SK-N-SH treated with all-trans-retinoic acid at 6 μM for 48 hours (cell line): ENCODE results near the gene DLL1.

ENCODE experiments used
- ATAC-seq: fragments of 200-7000 bp; cut with Tn5 transposase; 3 replicates; pipeline ENCODE4 v1.9.1; 2020; ENCODE audit warnings: mild to moderate bottlenecking, moderate library complexity
- ARNTL ChIP-seq: fragments of 450-650 bp; formaldehyde crosslinking; IDR thresholded peaks from 2 replicates; pipeline ENCODE4 v1.5.0; 2020; ENCODE audit warnings: low read depth, mild to moderate bottlenecking, moderate library complexity, borderline replicate concordance
- BACH2 ChIP-seq: fragments of 250-450 bp; sonication (Bioruptor Pico); IDR thresholded peaks from 2 replicates; pipeline ENCODE4 v1.9.0; 2021; ENCODE audit warnings: mild to moderate bottlenecking, borderline replicate concordance
- CREB5 ChIP-seq: fragments of 250-450 bp; sonication (Bioruptor Pico); IDR thresholded peaks from 2 replicates; pipeline ENCODE4 v1.5.1; 2020; ENCODE audit warnings: low read depth, mild to moderate bottlenecking, moderate library complexity
- CSDC2 ChIP-seq: fragments of 250-450 bp; sonication (Bioruptor Pico); IDR thresholded peaks from 2 replicates; pipeline ENCODE4 v1.5.0; 2020; ENCODE audit warnings: mild to moderate bottlenecking, moderate library complexity
- CSRNP3 ChIP-seq: fragments of 250-450 bp; sonication (Bioruptor Pico); IDR thresholded peaks from 2 replicates; pipeline ENCODE4 v1.5.1; 2021; ENCODE audit warnings: mild to moderate bottlenecking, moderate library complexity
- ESRRG ChIP-seq: fragments of 250-450 bp; sonication (Bioruptor Pico); IDR thresholded peaks from 2 replicates; pipeline ENCODE4 v1.6.1; 2021; ENCODE audit warnings: mild to moderate bottlenecking
- GLIS3 ChIP-seq: fragments of 250-450 bp; sonication (Bioruptor Pico); IDR thresholded peaks from 2 replicates; pipeline ENCODE4 v1.5.0; 2020; ENCODE audit warnings: mild to moderate bottlenecking, moderate library complexity
- ISL1 ChIP-seq: fragments of 250-450 bp; sonication (Bioruptor Pico); IDR thresholded peaks from 2 replicates; pipeline ENCODE4 v2.1.2; 2022; ENCODE audit warnings: mild to moderate bottlenecking, moderate library complexity
- OSR1 ChIP-seq: fragments of 250-450 bp; sonication (Bioruptor Pico); IDR thresholded peaks from 2 replicates; pipeline ENCODE4 v1.8.0; 2022; ENCODE audit warnings: moderate library complexity, mild to moderate bottlenecking, inconsistent platforms
- POU6F1 ChIP-seq: fragments of 250-450 bp; sonication (Bioruptor Pico); IDR thresholded peaks from 2 replicates; pipeline ENCODE4 v1.8.0; 2021; ENCODE audit warnings: low read depth, mild to moderate bottlenecking, moderate library complexity, borderline replicate concordance
- PPARA ChIP-seq: fragments of 250-450 bp; sonication (Bioruptor Pico); IDR thresholded peaks from 2 replicates; pipeline ENCODE4 v1.5.0; 2020; ENCODE audit warnings: mild to moderate bottlenecking, borderline replicate concordance
- RARB ChIP-seq: fragments of 250-450 bp; sonication (Bioruptor Pico); IDR thresholded peaks from 2 replicates; pipeline ENCODE4 v1.8.0; 2021; ENCODE audit warnings: mild to moderate bottlenecking, moderate library complexity
- SNAI2 ChIP-seq: fragments of 250-450 bp; sonication (Bioruptor Pico); IDR thresholded peaks from 2 replicates; pipeline ENCODE4 v1.5.0; 2020; ENCODE audit warnings: mild to moderate bottlenecking, moderate library complexity
- TCF4 ChIP-seq: fragments of 250-450 bp; sonication (Bioruptor Pico); IDR thresholded peaks from 2 replicates; pipeline ENCODE4 v1.8.0; 2021; ENCODE audit warnings: mild to moderate bottlenecking, moderate library complexity, borderline replicate concordance
- TOX ChIP-seq: fragments of 250-450 bp; sonication (Bioruptor Pico); IDR thresholded peaks from 2 replicates; pipeline ENCODE4 v1.8.0; 2021; ENCODE audit warnings: mild to moderate bottlenecking, moderate library complexity, borderline replicate concordance
- TSHZ2 ChIP-seq: fragments of 250-450 bp; sonication (Bioruptor Pico); IDR thresholded peaks from 2 replicates; pipeline ENCODE4 v1.5.0; 2020; ENCODE audit warnings: mild to moderate bottlenecking, moderate library complexity
- ZC3H10 ChIP-seq: fragments of 250-450 bp; sonication (Bioruptor Pico); IDR thresholded peaks from 2 replicates; pipeline ENCODE4 v1.5.1; 2021; ENCODE audit warnings: mild to moderate bottlenecking, moderate library complexity
- ZFP30 ChIP-seq: fragments of 450-650 bp; formaldehyde crosslinking; IDR thresholded peaks from 2 replicates; pipeline ENCODE4 v1.5.0; 2022; ENCODE audit warnings: mild to moderate bottlenecking, moderate library complexity
- ZNF565 ChIP-seq: fragments of 450-650 bp; formaldehyde crosslinking; conservative IDR thresholded peaks from 2 replicates; pipeline ENCODE4 v1.5.0; 2020; ENCODE audit warnings: low read depth, mild to moderate bottlenecking, moderate library complexity
- ZNF70 ChIP-seq: fragments of 450-650 bp; formaldehyde crosslinking; IDR thresholded peaks from 2 replicates; pipeline ENCODE4 v1.5.0; 2020; ENCODE audit warnings: mild to moderate bottlenecking, moderate library complexity
- ZNF8 ChIP-seq: fragments of 450-650 bp; formaldehyde crosslinking; IDR thresholded peaks from 2 replicates; pipeline ENCODE4 v1.5.0; 2020; ENCODE audit warnings: mild to moderate bottlenecking, moderate library complexity

DLL1 gene

GRCh38 chr6:170273681-170274080 is 17.2 kb downstream of the DLL1 start (continued):
- TF ChIP-seq ZFP30 (CRISPR knock-in tag) (no peak), CSRNP3 (no peak), GLIS3 (CRISPR knock-in tag) (no peak)
- TF ChIP-seq, all 23 proteins: peak for 0

GRCh38 chr6:170273191-170273590 is 17.7 kb downstream of the DLL1 start:
- TF ChIP-seq ARNTL (CRISPR knock-in tag) (no peak), TSHZ2 (no peak), TCF4 (CRISPR knock-in tag) (no peak), ZFP30 (CRISPR knock-in tag) (no peak), CSRNP3 (no peak), ISL1 (CRISPR knock-in tag) (no peak), PPARA (CRISPR knock-in tag) (no peak), TOX (CRISPR knock-in tag) (no peak), RARB (no peak), OSR1 (CRISPR knock-in tag) (no peak), ZNF70 (CRISPR knock-in tag) (no peak), CREB5 (CRISPR knock-in tag) (no peak), ZNF8 (CRISPR knock-in tag) (no peak), SNAI2 (no peak), CSDC2 (CRISPR knock-in tag) (no peak), GLIS3 (CRISPR knock-in tag) (no peak), ZNF565 (CRISPR knock-in tag) (no peak), ZC3H10 (no peak)
- ATAC-seq = no peak

GRCh38 chr6:170272341-170273065 is 18.4 kb downstream of the DLL1 start:
- ATAC-seq = no peak
- TF ChIP-seq CSRNP3 = no peak
- no peak for TF ChIP-seq ZC3H10
- no peak for TF ChIP-seq GLIS3 (CRISPR knock-in tag)
- no peak for TF ChIP-seq ZNF8 (CRISPR knock-in tag)
- no peak for TF ChIP-seq PPARA (CRISPR knock-in tag)
- no peak for TF ChIP-seq SNAI2
- no peak for TF ChIP-seq POU6F1
- TF ChIP-seq CREB5 (CRISPR knock-in tag) = no peak
- TF ChIP-seq ISL1 (CRISPR knock-in tag) = no peak
- TF ChIP-seq TSHZ2 = no peak
- TF ChIP-seq BACH2 (CRISPR knock-in tag) = no peak
- no peak for TF ChIP-seq ESRRG
- TF ChIP-seq ARNTL (CRISPR knock-in tag) = no peak
- no peak for TF ChIP-seq TCF4 (CRISPR knock-in tag)
- no peak for TF ChIP-seq OSR1 (CRISPR knock-in tag)
- TF ChIP-seq CSDC2 (CRISPR knock-in tag) = no peak
- TF ChIP-seq ZFP30 (CRISPR knock-in tag) = no peak
